HepG2 (cell line): ENCODE measurements around the gene NEDD8. TPM values are rescaled to one million over a fixed set of nuclear protein-coding genes. Genes with fewer than 3 reads are reported as not detected.
A peak's percentile ranks its signal among the peaks of the same experiment; 100 is the strongest.

Experiments used
- AKAP8 ChIP-seq: sonication (generic); formaldehyde crosslinking; IDR thresholded peaks from 2 replicates; pipeline ENCODE4 v1.5.1; 2020; ENCODE audit warnings: mild to moderate bottlenecking, missing genetic modification reagents
- ARNTL ChIP-seq: sonication (generic); formaldehyde crosslinking; IDR thresholded peaks from 2 replicates; pipeline ENCODE4 v1.4.0; 2020; ENCODE audit warnings: mild to moderate bottlenecking, missing genetic modification reagents
- DR1 ChIP-seq: sonication (generic); formaldehyde crosslinking; IDR thresholded peaks from 2 replicates; pipeline ENCODE4 v1.8.0; 2021; ENCODE audit warnings: mild to moderate bottlenecking, missing genetic modification reagents, inconsistent platforms
- FOXA3 ChIP-seq: IDR thresholded peaks from 2 replicates; pipeline ENCODE4 v1.6.1; 2016; ENCODE audit warnings: missing genetic modification reagents, missing compliant biosample characterization
- ISL2 ChIP-seq: sonication (generic); formaldehyde crosslinking; IDR thresholded peaks from 2 replicates; pipeline ENCODE4 v1.5.0; 2020; ENCODE audit warnings: missing genetic modification reagents
- MAFK ChIP-seq, 2 experiments: IDR thresholded peaks in 1 of 2; conservative IDR thresholded peaks in 1 of 2; 2 replicates each; pipeline ENCODE4 v1.6.1; 2011; ENCODE audit warnings: improper control_type of control experiment in 2 of 2, low read length in 2 of 2
- MTERF4 ChIP-seq: sonication (generic); formaldehyde crosslinking; IDR thresholded peaks from 2 replicates; pipeline ENCODE4 v1.8.0; 2023; ENCODE audit warnings: mild to moderate bottlenecking, missing genetic modification reagents
- NFYB ChIP-seq: sonication (generic); formaldehyde crosslinking; IDR thresholded peaks from 2 replicates; pipeline ENCODE4 v1.4.0; 2020; ENCODE audit warnings: missing genetic modification reagents
- RBM39 ChIP-seq: fragments of 200-400 bp; formaldehyde crosslinking; IDR thresholded peaks from one replicate; pipeline ENCODE4 v1.6.1; 2018; ENCODE audit warnings: antibody characterized with exemption, mild to moderate bottlenecking, low read depth, low read length; ENCODE audit not compliant: poor library complexity, severe bottlenecking
- RFXANK ChIP-seq: IDR thresholded peaks from 2 replicates; pipeline ENCODE4 v1.6.1; 2016
- SIN3B ChIP-seq: fragments of 150-350 bp; IDR thresholded peaks from 2 replicates; pipeline ENCODE4 v1.6.1; 2014; ENCODE audit warnings: low read length
- ZBTB40 ChIP-seq, 2 experiments: fragments of 450-650 bp in 1 of 2; sonication (generic) in 1 of 2; formaldehyde crosslinking in 1 of 2; IDR thresholded peaks; 2 replicates each; pipeline versions ENCODE4 v1.6.1 to v1.8.0; 2016 to 2022; ENCODE audit warnings: antibody characterized with exemption in 1 of 2, mild to moderate bottlenecking in 1 of 2, missing genetic modification reagents in 1 of 2
- ZBTB7B ChIP-seq: sonication (generic); formaldehyde crosslinking; IDR thresholded peaks from 2 replicates; pipeline ENCODE4 v1.4.0; 2020; ENCODE audit warnings: missing genetic modification reagents
- ZFP91 ChIP-seq: sonication (generic); formaldehyde crosslinking; IDR thresholded peaks from 2 replicates; pipeline ENCODE4 v1.9.0; 2022; ENCODE audit warnings: missing genetic modification reagents, mild to moderate bottlenecking, borderline replicate concordance
- ZNF251 ChIP-seq: sonication (generic); formaldehyde crosslinking; IDR thresholded peaks from 2 replicates; pipeline ENCODE4 v1.9.0; 2021; ENCODE audit warnings: mild to moderate bottlenecking, missing genetic modification reagents
- ZNF354B ChIP-seq: sonication (generic); formaldehyde crosslinking; IDR thresholded peaks from 2 replicates; pipeline ENCODE4 v1.8.0; 2022; ENCODE audit warnings: mild to moderate bottlenecking, missing genetic modification reagents
- ZNF382 ChIP-seq: sonication (generic); formaldehyde crosslinking; IDR thresholded peaks from 2 replicates; pipeline ENCODE4 v1.5.0; 2020; ENCODE audit warnings: missing genetic modification reagents, mild to moderate bottlenecking, borderline replicate concordance
- ZNF460 ChIP-seq: sonication (generic); formaldehyde crosslinking; IDR thresholded peaks from 2 replicates; pipeline ENCODE4 v1.5.1; 2020; ENCODE audit warnings: missing genetic modification reagents, mild to moderate bottlenecking, borderline replicate concordance
- polyA plus RNA-seq, 8 experiments: library from polyadenylated mRNA; depleted of rRNA in 3 of 8; stranded (reverse) in 7 of 8; unstranded in 1 of 8; fragments of >200 nt; fragmentation: Illumina TruSeq in 4 of 8; extraction: Trizol in 4 of 8; gene quantifications; 2 replicates each; pipeline versions ENCODE4 v1.2.1 to v1.2.3, GENCODE V29; 2011 to 2016; ENCODE audit warnings: low read depth in 4 of 8, missing spikeins in 1 of 8, mixed read lengths in 1 of 8; ENCODE audit not compliant: insufficient read depth in 1 of 8
- total RNA-seq, 5 experiments: library from RNA; depleted of rRNA; stranded (reverse); fragments of >200 nt; fragmentation: Illumina TruSeq; extraction: Trizol; gene quantifications; 2 replicates each; pipeline ENCODE4 v1.2.3, GENCODE V29; 2016; ENCODE audit warnings: low read depth in 1 of 5

The NEDD8 gene
- total and polyA plus RNA-seq, 2 of the 13 experiments (the other 11 are each of a cell fraction or from before 2014, with no cell fraction given), result 535 to 713 TPM

GRCh38 chr14:24271134-24271833 lies 39.1 kb upstream of the NEDD8 start, which contains the start of gene RABGGTA (continued):
- TF ChIP-seq ZNF382 (CRISPR knock-in tag) (no peak), ZBTB7B (peak; percentile 99), MTERF4 (peak; percentile 100), ZNF354B (CRISPR knock-in tag) (peak; percentile 99), MAFK (conservative IDR thresholded peaks at IDR 0.05 in 1 of 2, IDR thresholded peaks at IDR 0.05 in 1 of 2; ENCODE audit: low read length in 2 of 2) (peak in 1 of 2 experiments; percentile 14; a peak in 2 of 4 replicates), ZFP91 (CRISPR knock-in tag) (peak; percentile 99), ZNF460 (no peak), DR1 (CRISPR knock-in tag) (peak; percentile 90; the same call in 1 of the 2 replicates), NFYB (CRISPR knock-in tag) (peak; percentile 53), ZNF251 (peak; percentile 95), RBM39 (peak; percentile 100), SIN3B (peak; percentile 71), ZBTB40 (IDR thresholded peaks at IDR 0.05) (no peak), ZBTB40 (CRISPR knock-in tag; IDR thresholded peaks at IDR 0.05) (peak; percentile 94), RFXANK (CRISPR knock-in tag) (peak; percentile 95), FOXA3 (CRISPR knock-in tag) (peak; percentile 92), ISL2 (CRISPR knock-in tag) (peak; percentile 95), ARNTL (CRISPR knock-in tag) (peak; percentile 94), AKAP8 (CRISPR knock-in tag) (peak; percentile 100)
